Left lung (tissue), 10 donors: ENCODE data around the gene DLEC1. TPM values are rescaled to one million over a fixed set of nuclear protein-coding genes. Genes with fewer than 3 reads are reported as not detected.
A peak's percentile ranks its signal among the peaks of the same experiment; 100 is the strongest.

Experiments used
- ATAC-seq: fragments of 200-7000 bp; cut with Tn5 transposase; one replicate; pipeline ENCODE4 v1.9.1; 2020; ENCODE audit warnings: moderate library complexity
- DNase-seq, 4 donors: peaks; one replicate each; pipeline ENCODE4 v3.0.0-alpha.2; 2013 to 2020
- H3K27ac ChIP-seq, 2 donors: fragments of 200-600 bp; sonication (generic) in 1 of 2; one replicate each; pipeline versions ENCODE4 v1.5.0 to v1.8.0; 2020 to 2021
- H3K27me3 ChIP-seq, 2 donors: fragments of 200-600 bp; sonication (generic) in 1 of 2; one replicate each; pipeline versions ENCODE4 v1.5.0 to v1.8.0; 2020 to 2021
- H3K36me3 ChIP-seq, 2 donors: fragments of 200-600 bp; sonication (generic) in 1 of 2; one replicate each; pipeline versions ENCODE4 v1.5.0 to v1.8.0; 2020 to 2021
- H3K4me1 ChIP-seq, 2 donors: fragments of 200-600 bp; one replicate each; pipeline ENCODE4 v1.8.0; 2021
- H3K4me3 ChIP-seq, 2 donors: fragments of 200-600 bp; sonication (generic) in 1 of 2; one replicate each; pipeline versions ENCODE4 v1.5.0 to v1.8.0; 2020 to 2021; ENCODE audit warnings: mild to moderate bottlenecking in 1 of 2
- H3K9me3 ChIP-seq, 2 donors: fragments of 200-600 bp; sonication (generic) in 1 of 2; one replicate each; pipeline versions ENCODE4 v1.5.0 to v1.8.0; 2020 to 2021
- intact Hi-C, 2 donors: fragments of 100-400 bp; cut with DNase I; formaldehyde crosslinking; loops; one replicate each; pipeline versions ENCODE4 v1.11.2 to v1.14.2; 2022
- polyA plus RNA-seq, 6 donors: library from polyadenylated mRNA; unstranded; fragments of 120-200 nt; gene quantifications; one replicate each; pipeline ENCODE4 v1.2.1, GENCODE V29; 2013; ENCODE audit not compliant: insufficient read length in 6 of 6
- total RNA-seq, 2 donors: library from RNA; stranded (reverse); fragmentation: NEBNext Ultra II Directional; extraction: Animal tissue kit (Norgen Biotek cat#: 25700); gene quantifications; one replicate each; pipeline ENCODE4 v1.2.1, GENCODE V29; 2021
- TF ChIP-seq, protein P1 (sequence below), 2 donors: fragments of 200-600 bp; sonication (generic) in 1 of 2; IDR thresholded peaks; one replicate each; pipeline versions ENCODE4 v1.5.0 to v1.8.0; 2021; ENCODE audit warnings: antibody characterized with exemption in 2 of 2
- donor health status: DM: no; HTN: yes; CAD: no.
- donor health status: DM: no; HTN: no; CAD: no.

DLEC1 gene
- total and polyA plus RNA-seq, 8 donors = 2.8 to 10.5 (median 6.1) TPM

DNA sequence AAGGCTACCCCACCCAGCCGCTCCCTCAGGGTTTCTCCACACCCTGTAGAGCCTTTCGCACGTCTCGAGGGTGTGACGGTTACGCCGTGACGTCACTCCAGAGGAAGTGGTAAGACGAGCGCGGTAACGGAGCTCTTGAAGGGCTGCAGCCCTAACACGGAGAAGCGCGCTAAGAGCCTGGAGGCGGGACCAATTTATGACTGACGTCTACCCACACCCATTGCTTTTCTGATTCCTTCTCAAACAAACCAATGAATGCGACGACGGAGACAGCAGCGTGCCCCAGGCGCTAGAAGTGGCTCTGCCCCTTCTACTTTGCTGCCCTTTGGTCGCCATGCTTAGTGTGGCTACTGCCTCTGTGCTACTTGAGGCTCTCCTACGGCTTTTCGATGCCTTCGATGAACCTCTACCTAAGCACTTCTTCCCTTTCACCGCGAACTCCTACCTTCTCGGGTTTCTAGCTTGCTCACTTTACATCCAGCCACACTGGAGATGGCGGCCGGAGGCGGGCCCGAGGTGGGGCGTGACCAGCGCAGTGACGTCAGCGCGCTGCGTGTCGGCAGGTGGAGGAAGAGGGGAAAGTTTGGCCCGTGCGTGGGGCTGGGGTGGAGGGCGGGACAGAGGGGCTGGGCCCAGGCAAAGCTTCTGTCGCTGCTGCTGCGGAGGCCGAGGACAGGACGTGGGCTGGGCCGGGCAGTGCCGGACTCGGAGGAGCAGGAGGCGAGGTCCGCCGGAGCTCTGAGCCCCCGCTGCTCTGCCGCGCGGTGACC is 126.1 kb downstream of the DLEC1 start, which contains the start of gene OXSR1:
TSS of gene OXSR1 (plus strand) at position 586 of the 770 bp plus-strand sequence. CDS start 340 bp downstream, outside the sequence.
- TF ChIP-seq, protein P1, sequence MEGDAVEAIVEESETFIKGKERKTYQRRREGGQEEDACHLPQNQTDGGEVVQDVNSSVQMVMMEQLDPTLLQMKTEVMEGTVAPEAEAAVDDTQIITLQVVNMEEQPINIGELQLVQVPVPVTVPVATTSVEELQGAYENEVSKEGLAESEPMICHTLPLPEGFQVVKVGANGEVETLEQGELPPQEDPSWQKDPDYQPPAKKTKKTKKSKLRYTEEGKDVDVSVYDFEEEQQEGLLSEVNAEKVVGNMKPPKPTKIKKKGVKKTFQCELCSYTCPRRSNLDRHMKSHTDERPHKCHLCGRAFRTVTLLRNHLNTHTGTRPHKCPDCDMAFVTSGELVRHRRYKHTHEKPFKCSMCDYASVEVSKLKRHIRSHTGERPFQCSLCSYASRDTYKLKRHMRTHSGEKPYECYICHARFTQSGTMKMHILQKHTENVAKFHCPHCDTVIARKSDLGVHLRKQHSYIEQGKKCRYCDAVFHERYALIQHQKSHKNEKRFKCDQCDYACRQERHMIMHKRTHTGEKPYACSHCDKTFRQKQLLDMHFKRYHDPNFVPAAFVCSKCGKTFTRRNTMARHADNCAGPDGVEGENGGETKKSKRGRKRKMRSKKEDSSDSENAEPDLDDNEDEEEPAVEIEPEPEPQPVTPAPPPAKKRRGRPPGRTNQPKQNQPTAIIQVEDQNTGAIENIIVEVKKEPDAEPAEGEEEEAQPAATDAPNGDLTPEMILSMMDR (IDR thresholded peaks at IDR 0.05) = no peak
- H3K27me3 ChIP-seq = no peaks in the 10 kb centered on the region
- H3K9me3 ChIP-seq = no peaks in the 10 kb centered on the region
- H3K27ac ChIP-seq = peak within 1 kb of the TSS; percentile 93 to 99
- intact Hi-C loops = no loop called here
- peak within 1 kb of the TSS; percentile 84 to 96 for H3K4me3 ChIP-seq
- DNase-seq (peak; percentile 99 to 100 (median 100)), ATAC-seq (peak; percentile 94)
- peaks cover 9 to 41% of the 10 kb centered on the region in 2 donors for H3K4me1 ChIP-seq
- H3K36me3 ChIP-seq = no peaks in the 10 kb centered on the region

DNA sequence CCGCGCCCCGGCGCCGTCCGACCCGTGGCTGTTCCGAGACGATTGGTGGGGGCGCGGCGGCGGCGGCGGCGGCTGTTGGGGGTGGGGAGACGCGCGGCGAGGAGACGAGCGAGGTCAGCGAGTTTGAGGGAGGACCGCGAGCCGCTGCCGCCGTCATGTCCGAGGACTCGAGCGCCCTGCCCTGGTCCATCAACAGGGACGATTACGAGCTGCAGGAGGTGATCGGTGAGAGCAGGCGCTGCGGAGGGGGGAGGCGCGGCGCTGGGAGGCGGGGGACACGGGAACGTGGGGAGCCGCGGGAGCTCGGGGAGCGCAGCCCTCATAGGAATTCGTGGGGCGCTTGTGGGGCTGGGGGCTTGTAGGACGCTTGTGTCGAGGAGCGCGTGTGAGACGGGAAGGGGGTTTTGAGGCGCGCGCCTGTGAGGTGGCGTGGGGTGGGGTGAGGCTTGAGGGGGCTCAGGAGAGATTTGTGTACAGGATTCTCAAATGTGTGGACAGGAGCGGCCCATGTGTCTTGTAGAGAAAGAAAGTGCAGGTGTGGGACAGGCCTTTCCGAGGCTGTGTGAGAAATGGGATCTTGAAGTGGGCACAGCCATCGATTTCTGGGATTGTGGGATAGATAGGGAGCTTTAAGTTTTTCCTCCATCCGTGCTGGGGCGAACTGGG is 126.8 kb downstream of the DLEC1 start:
- peak; percentile 30 for ATAC-seq
- TF ChIP-seq, protein P1 (IDR thresholded peaks at IDR 0.05) = no peak
- H3K27ac ChIP-seq = peak overlapping the region; percentile 93 to 99

DNA sequence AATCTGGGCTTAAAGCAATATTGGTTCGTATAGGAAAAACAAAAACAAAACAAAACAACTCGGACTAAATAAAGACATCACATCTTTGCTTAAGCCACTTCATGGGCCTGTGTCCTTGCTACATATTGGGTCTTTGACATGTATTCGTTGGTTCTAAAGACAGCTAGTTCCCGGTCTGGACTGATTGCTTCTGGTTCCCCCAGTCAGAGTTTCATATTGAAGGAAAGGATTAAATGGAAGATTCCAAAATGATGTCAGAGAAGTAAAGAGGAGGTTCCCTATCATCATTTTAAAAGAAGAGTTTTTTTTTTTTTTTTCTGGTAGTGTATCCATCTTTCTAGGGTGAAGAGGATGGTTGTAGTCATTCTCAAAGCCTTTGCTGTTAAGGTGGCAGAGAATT is 128.6 kb downstream of the DLEC1 start:
- no peaks in the 10 kb centered on the region for H3K9me3 ChIP-seq
- intact Hi-C loops = no loop called here

More for the DNA sequence above, 126.8 kb downstream of the DLEC1 start:
- H3K36me3 ChIP-seq = no peaks in the 10 kb centered on the region
- no peaks in the 10 kb centered on the region for H3K27me3 ChIP-seq
- intact Hi-C loops = no loop called here
- H3K4me1 ChIP-seq = peaks cover 9 to 41% of the 10 kb centered on the region in 2 donors
- peak overlapping the region; percentile 84 to 96 for H3K4me3 ChIP-seq
- DNase-seq = peak in 1 of 4 donors; percentile 76
- H3K9me3 ChIP-seq = no peaks in the 10 kb centered on the region

DNA sequence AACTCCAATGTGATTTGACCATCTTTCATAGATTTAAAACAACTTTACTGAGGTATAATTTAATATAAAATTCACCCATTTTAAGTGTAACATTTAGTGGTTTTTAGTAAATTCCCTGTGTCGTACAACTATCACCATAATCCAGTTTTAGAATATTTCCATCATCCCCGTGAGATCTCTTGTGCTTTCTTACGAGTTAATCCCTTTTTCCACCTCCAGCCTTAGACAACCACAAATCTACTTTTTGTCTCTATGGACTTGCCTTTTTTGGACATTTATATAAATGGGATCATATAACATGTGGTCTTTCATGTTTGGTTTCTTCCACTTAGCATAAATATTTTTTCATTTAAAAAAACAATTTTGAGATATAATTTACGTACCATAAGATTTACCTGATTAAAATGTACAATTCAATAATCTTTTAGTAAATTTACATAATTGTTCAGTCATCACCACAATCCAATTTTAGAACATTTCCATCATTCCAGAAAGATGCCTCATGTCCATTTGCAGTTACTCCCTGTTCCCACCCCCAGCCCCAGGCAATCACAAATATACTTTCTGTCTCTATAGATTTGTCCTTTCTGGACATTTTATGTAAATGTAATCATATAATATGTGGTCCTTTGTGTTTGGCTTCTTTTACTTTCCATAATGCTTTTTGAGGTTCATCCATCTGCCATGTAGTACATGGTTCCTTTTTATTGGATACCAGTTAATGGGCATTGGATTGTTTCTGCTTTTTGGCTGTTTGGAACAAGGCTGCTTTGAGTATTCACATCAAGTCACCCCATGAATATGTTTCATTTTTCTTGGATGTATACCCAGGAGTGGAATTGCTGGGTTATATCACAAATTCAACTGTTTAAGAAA is 129.4 kb downstream of the DLEC1 start:
- ATAC-seq (no peak), DNase-seq (no peak)
- H3K4me3 ChIP-seq = no peak overlapping the region
- no peaks in the 10 kb centered on the region for H3K36me3 ChIP-seq
- H3K27me3 ChIP-seq = no peaks in the 10 kb centered on the region
- no peaks in the 10 kb centered on the region for H3K9me3 ChIP-seq
- H3K27ac ChIP-seq = no peak overlapping the region
- intact Hi-C loops = no loop called here
- H3K4me1 ChIP-seq = peaks cover 9 to 50% of the 10 kb centered on the region in 2 donors
- TF ChIP-seq, protein P1 (IDR thresholded peaks at IDR 0.05) = no peak

More for the DNA sequence above, 128.6 kb downstream of the DLEC1 start:
- peaks cover 9 to 42% of the 10 kb centered on the region in 2 donors for H3K4me1 ChIP-seq
- TF ChIP-seq, protein P1 (IDR thresholded peaks at IDR 0.05) = no peak
- no peaks in the 10 kb centered on the region for H3K36me3 ChIP-seq
- peak overlapping the region in 1 of 2 donors; percentile 96 for H3K4me3 ChIP-seq
- DNase-seq = no peak
- ATAC-seq = no peak
- H3K27me3 ChIP-seq = no peaks in the 10 kb centered on the region
- no peak overlapping the region for H3K27ac ChIP-seq
